ENCODE data around the gene GRIA3.

DNA sequence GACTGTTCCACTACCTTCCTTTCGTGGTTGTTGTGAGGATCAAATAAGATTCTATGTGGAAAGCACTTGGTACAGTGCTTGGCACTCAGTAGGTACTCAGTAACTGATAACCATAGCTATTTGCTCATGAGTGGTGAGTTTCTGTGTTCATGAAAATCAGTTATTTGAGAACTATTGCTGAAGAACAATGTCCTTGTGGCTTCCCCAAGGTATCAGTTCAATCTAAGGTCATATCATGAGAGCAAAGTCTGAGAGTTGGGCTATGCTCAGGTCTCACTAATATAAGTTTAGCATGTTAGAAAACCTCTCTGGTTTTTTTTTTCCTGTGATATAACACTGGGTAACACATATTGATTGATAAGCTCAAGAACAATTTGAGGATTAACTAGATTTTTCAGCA, 147.8 kb downstream of the GRIA3 start:
- TF ChIP-seq, protein P1, sequence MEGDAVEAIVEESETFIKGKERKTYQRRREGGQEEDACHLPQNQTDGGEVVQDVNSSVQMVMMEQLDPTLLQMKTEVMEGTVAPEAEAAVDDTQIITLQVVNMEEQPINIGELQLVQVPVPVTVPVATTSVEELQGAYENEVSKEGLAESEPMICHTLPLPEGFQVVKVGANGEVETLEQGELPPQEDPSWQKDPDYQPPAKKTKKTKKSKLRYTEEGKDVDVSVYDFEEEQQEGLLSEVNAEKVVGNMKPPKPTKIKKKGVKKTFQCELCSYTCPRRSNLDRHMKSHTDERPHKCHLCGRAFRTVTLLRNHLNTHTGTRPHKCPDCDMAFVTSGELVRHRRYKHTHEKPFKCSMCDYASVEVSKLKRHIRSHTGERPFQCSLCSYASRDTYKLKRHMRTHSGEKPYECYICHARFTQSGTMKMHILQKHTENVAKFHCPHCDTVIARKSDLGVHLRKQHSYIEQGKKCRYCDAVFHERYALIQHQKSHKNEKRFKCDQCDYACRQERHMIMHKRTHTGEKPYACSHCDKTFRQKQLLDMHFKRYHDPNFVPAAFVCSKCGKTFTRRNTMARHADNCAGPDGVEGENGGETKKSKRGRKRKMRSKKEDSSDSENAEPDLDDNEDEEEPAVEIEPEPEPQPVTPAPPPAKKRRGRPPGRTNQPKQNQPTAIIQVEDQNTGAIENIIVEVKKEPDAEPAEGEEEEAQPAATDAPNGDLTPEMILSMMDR (conservative IDR thresholded peaks at IDR 0.05; ENCODE audit: low read length) = no peak
- TF ChIP-seq EZH2phosphoT487 (IDR thresholded peaks at IDR 0.05; ENCODE audit: borderline replicate concordance, low read depth, low read length) = no peak

All from OCI-LY7 (cell line).